K562 (cell line): ENCODE data around the gene ELP5. TPM values are rescaled to one million over a fixed set of nuclear protein-coding genes. Genes with fewer than 3 reads are reported as not detected.

Experiments
- CREB3L1 ChIP-seq: fragments of 450-650 bp; IDR thresholded peaks from 2 replicates; pipeline ENCODE4 v1.6.1; 2014; ENCODE audit warnings: low read depth, mild to moderate bottlenecking, moderate library complexity, borderline replicate concordance
- DLX4 ChIP-seq: fragments of 250-450 bp; sonication (Bioruptor Pico); IDR thresholded peaks from 2 replicates; pipeline ENCODE4 v1.6.1; 2021; ENCODE audit warnings: mild to moderate bottlenecking
- E2F8 ChIP-seq: fragments of 450-650 bp; IDR thresholded peaks from 2 replicates; pipeline ENCODE4 v1.7.1; 2018; ENCODE audit warnings: mild to moderate bottlenecking, low read depth; ENCODE audit not compliant: partially characterized antibody
- E4F1 ChIP-seq: fragments of 250-450 bp; sonication (Bioruptor Pico); IDR thresholded peaks from 2 replicates; pipeline ENCODE4 v1.5.0; 2021; ENCODE audit warnings: mild to moderate bottlenecking, borderline replicate concordance
- EP300 ChIP-seq: IDR thresholded peaks from 2 replicates; pipeline ENCODE4 v1.6.1; 2012; ENCODE audit warnings: low read length, improper control_type of control experiment
- GMEB1 ChIP-seq: fragments of 250-450 bp; sonication (Bioruptor Pico); IDR thresholded peaks from 2 replicates; pipeline ENCODE4 v1.4.0; 2020; ENCODE audit warnings: mild to moderate bottlenecking
- HNRNPL ChIP-seq: fragments of 200-400 bp; formaldehyde crosslinking; IDR thresholded peaks from 2 replicates; pipeline ENCODE4 v1.6.1; 2017; ENCODE audit warnings: low read depth, mild to moderate bottlenecking, low read length
- NFXL1 ChIP-seq: fragments of 450-650 bp; formaldehyde crosslinking; IDR thresholded peaks from 2 replicates; pipeline ENCODE4 v1.4.0; 2021; ENCODE audit warnings: mild to moderate bottlenecking
- PATZ1 ChIP-seq: fragments of 250-450 bp; sonication (Bioruptor Pico); IDR thresholded peaks from 2 replicates; pipeline ENCODE4 v1.5.0; 2020; ENCODE audit warnings: mild to moderate bottlenecking, borderline replicate concordance
- PML ChIP-seq: IDR thresholded peaks from 2 replicates; pipeline ENCODE4 v1.6.1; 2012; ENCODE audit warnings: low read length, inconsistent platforms
- PYGO2 ChIP-seq: fragments of 450-650 bp; IDR thresholded peaks from 2 replicates; pipeline ENCODE4 v1.6.1; 2016; ENCODE audit warnings: mild to moderate bottlenecking, missing genetic modification characterization, moderate library complexity, missing compliant biosample characterization
- RUNX1 ChIP-seq: sonication (generic); IDR thresholded peaks from 2 replicates; pipeline ENCODE4 v1.6.1; 2016; ENCODE audit warnings: antibody characterized with exemption, low read depth
- SP1 ChIP-seq: sonication (generic); formaldehyde crosslinking; IDR thresholded peaks from 2 replicates; pipeline ENCODE4 v1.8.1; 2022; ENCODE audit warnings: mild to moderate bottlenecking, missing genetic modification reagents
- ZBTB26 ChIP-seq: fragments of 450-650 bp; formaldehyde crosslinking; IDR thresholded peaks from 2 replicates; pipeline ENCODE4 v1.4.0; 2022; ENCODE audit warnings: missing genetic modification characterization
- ZNF586 ChIP-seq: fragments of 450-650 bp; formaldehyde crosslinking; conservative IDR thresholded peaks from 2 replicates; pipeline ENCODE4 v1.4.0; 2020; ENCODE audit warnings: mild to moderate bottlenecking, moderate library complexity
- polyA plus RNA-seq, 8 experiments: library from polyadenylated mRNA; depleted of rRNA in 4 of 8; stranded (reverse) in 5 of 8; unstranded in 3 of 8; fragments of >200 nt; fragmentation: Nextera tagmentation in 2 of 8; fragmentation: Illumina TruSeq in 1 of 8; extraction: Ambion mirVana in 2 of 8; extraction: Trizol in 1 of 8; gene quantifications; 2 replicates each; pipeline versions ENCODE4 v1.2.1 to v1.2.3, GENCODE V29; 2011 to 2014; ENCODE audit warnings: inconsistent platforms in 1 of 8, missing spikeins in 1 of 8
- total RNA-seq, 7 experiments: library from RNA; depleted of rRNA in 6 of 7; stranded (reverse); fragments of >200 nt in 6 of 7; fragmentation: Illumina TruSeq in 2 of 7; extraction: Trizol in 2 of 7; gene quantifications; 2 replicates each; pipeline versions ENCODE4 v1.2.1 to v1.2.3, GENCODE V29; 2011 to 2021; ENCODE audit warnings: low replicate concordance in 1 of 7

ELP5 gene
- total and polyA plus RNA-seq, 9 of the 15 experiments (the other 6 are each of a cell fraction or from before 2014, with no cell fraction given): 25.7 to 77.9 (median 52.9) TPM

- TF ChIP-seq E2F8 (no peak), SP1 (CRISPR knock-in tag) (no peak; the same call in 1 of the 2 replicates), E4F1 (CRISPR knock-in tag) (no peak), HNRNPL (no peak), CREB3L1 (no peak), PYGO2 (tag) (no peak), EP300 (no peak), PML (no peak), DLX4 (CRISPR knock-in tag) (no peak), ZNF586 (CRISPR knock-in tag) (no peak), RUNX1 (no peak), GMEB1 (CRISPR knock-in tag) (no peak), ZBTB26 (no peak), NFXL1 (CRISPR knock-in tag) (no peak), PATZ1 (no peak)
Observed at GRCh38 chr17:7280519-7281073, 28.6 kb downstream of the ELP5 start (continued).
